ENCODE data around the gene XCL2. TPM values are rescaled to one million over a fixed set of nuclear protein-coding genes. Genes with fewer than 3 reads are reported as not detected.

Gene XCL2
- polyA plus RNA-seq, 1 of the 3 experiments (the other 2 are of a cell fraction), result not detected

GRCh38 chr1:168497376-168497950 lies 46.3 kb downstream of the XCL2 start (continued):
- TF ChIP-seq REST (IDR thresholded peaks at IDR 0.05; ENCODE audit: low read depth, low read length) (no peak), YY1 (IDR thresholded peaks at IDR 0.05; ENCODE audit: low read depth) (no peak), MEF2A (IDR thresholded peaks at IDR 0.05; ENCODE audit: borderline replicate concordance, low read depth) (no peak)

- Histone ChIP-seq H3K4me2 (no peak overlapping the region), H3K9me3 (no peaks in the 10 kb centered on the region), H3K36me3 (replicated peaks in 1 of 2; ENCODE audit: control insufficient read depth in 1 of 2, insufficient read depth in 2 of 2, low read length in 1 of 2) (no peaks in the 10 kb centered on the region), H2AFZ (ENCODE audit: low read depth) (no peak overlapping the region), H3K27me3 (ENCODE audit: insufficient read depth) (no peaks in the 10 kb centered on the region), H3K9me2 (no peaks in the 10 kb centered on the region), H3K9ac (no peak overlapping the region), H3K79me2 (ENCODE audit: insufficient read depth) (no peaks in the 10 kb centered on the region), H4K20me1 (ENCODE audit: insufficient read depth) (no peaks in the 10 kb centered on the region), H3K4me1 (ENCODE audit: control insufficient read depth in 1 of 2, insufficient read depth in 2 of 2, low read depth in 1 of 2, low read length in 1 of 2) (peaks cover 0 to 5% of the 10 kb centered on the region in 2 experiments; a peak in 1 of 4 replicates), H3F3A (replicated peaks; ENCODE audit: insufficient read depth) (no peaks in the 10 kb centered on the region), H3K4me3 (ENCODE audit: low read depth in 2 of 2, low read length in 1 of 2) (no peak overlapping the region), H3K27ac (ENCODE audit: low read depth in 2 of 2, low read length in 1 of 2) (peak overlapping the region in 1 of 2 experiments; percentile 76; a peak in 2 of 4 replicates)
- ChIA-PET CTCF (interaction anchor here (1.5 to 1.8 kb wide), 2 partner anchors 43 to 149 kb away, joined by 3 to 6 read pairs; no protein-coding TSS in a partner anchor), POLR2A (no interaction called here)
- DNase-seq, result no peak
- TF ChIP-seq SMC3 (IDR thresholded peaks at IDR 0.05; ENCODE audit: low read depth, low read length) (no peak), ELF1 (IDR thresholded peaks at IDR 0.05) (no peak), GATA2 (CRISPR knock-in tag; IDR thresholded peaks at IDR 0.05) (no peak), IRF3 (IDR thresholded peaks at IDR 0.05; ENCODE audit: low read depth, low read length) (no peak), FOSL2 (IDR thresholded peaks at IDR 0.05; ENCODE audit: borderline replicate concordance, low read depth) (no peak), YY1 (IDR thresholded peaks at IDR 0.05; ENCODE audit: low read depth) (no peak), USF1 (IDR thresholded peaks at IDR 0.05; ENCODE audit: borderline replicate concordance, low read depth) (no peak), CHD2 (IDR thresholded peaks at IDR 0.05; ENCODE audit: low read length, partially characterized antibody) (no peak), SIN3A (IDR thresholded peaks at IDR 0.05; ENCODE audit: borderline replicate concordance, low read depth, low read length) (no peak), RCOR1 (IDR thresholded peaks at IDR 0.05; ENCODE audit: low read length) (no peak), JUND (IDR thresholded peaks at IDR 0.05) (no peak), MEF2A (IDR thresholded peaks at IDR 0.05; ENCODE audit: borderline replicate concordance, low read depth) (no peak), TCF12 (IDR thresholded peaks at IDR 0.05) (no peak), NRF1 (IDR thresholded peaks at IDR 0.05; ENCODE audit: low read depth, low read length) (no peak), GABPA (IDR thresholded peaks at IDR 0.05; ENCODE audit: low read depth) (no peak)
- 23% methylated on average over 1 of the region's 1 CpG for WGBS (ENCODE audit: low lambda C conversion rate)
These were observed 52.2 kb downstream of the XCL2 start for GRCh38 chr1:168491527-168492164.

Other genes starting within 250 kb of the XCL2 start
- not detected in 2 replicates for gene XCL1, start 32.6 kb upstream of the XCL2 start, polyA plus RNA-seq (2012; rRNA removed)
- gene DPT, start 185.2 kb upstream of the XCL2 start, polyA plus RNA-seq (2012; rRNA removed), result 0.05 and 0.32 TPM in 2 replicates